MCF 10A (cell line): ENCODE measurements around the gene CAVIN2. TPM values are rescaled to one million over a fixed set of nuclear protein-coding genes. Genes with fewer than 3 reads are reported as not detected.

Experiments
- BruUV-seq: library from RNA; stranded (reverse); fragments of 400-500 nt; replicated peaks from 2 replicates; lab custom pipeline; 2021; lab: Mats Ljungman, UMichigan
- CTCF ChIA-PET: fragments of 300-600 bp; sonication (Branson Sonifier 250); formaldehyde crosslinking; extraction: SDS; loops from one replicate; lab custom pipeline; 2021; ENCODE audit warnings: antibody characterized with exemption, inconsistent platforms; lab: Yijun Ruan, JAX
- POLR2A ChIA-PET: fragments of 300-600, 350-650 bp; sonication (Branson Sonifier 250); formaldehyde crosslinking; extraction: SDS; loops from one replicate; lab custom pipeline; 2020; ENCODE audit warnings: antibody characterized with exemption, inconsistent platforms; lab: Yijun Ruan, JAX
- DNase-seq: peaks from one replicate; pipeline ENCODE4 v3.0.0-alpha.2; 2018; ENCODE audit not compliant: unreplicated experiment
- H3K27ac Mint-ChIP-seq: one replicate; pipeline ENCODE4 v1.8.0; 2022; ENCODE audit warnings: mild to moderate bottlenecking, low read depth, mixed read lengths; ENCODE audit not compliant: unreplicated experiment
- H3K27me3 Mint-ChIP-seq: one replicate; pipeline ENCODE4 v1.8.0; 2022; ENCODE audit warnings: mixed read lengths; ENCODE audit not compliant: insufficient read depth, unreplicated experiment
- H3K36me3 Mint-ChIP-seq: one replicate; pipeline ENCODE4 v1.8.0; 2022; ENCODE audit warnings: mild to moderate bottlenecking, moderate library complexity, mixed read lengths; ENCODE audit not compliant: insufficient read depth, unreplicated experiment
- H3K4me1 Mint-ChIP-seq: one replicate; pipeline ENCODE4 v1.8.0; 2022; ENCODE audit warnings: mixed read lengths; ENCODE audit not compliant: insufficient read depth, unreplicated experiment
- H3K4me3 Mint-ChIP-seq: one replicate; pipeline ENCODE4 v1.8.0; 2022; ENCODE audit warnings: mild to moderate bottlenecking, moderate library complexity, mixed read lengths; ENCODE audit not compliant: unreplicated experiment
- H3K9me3 Mint-ChIP-seq: one replicate; pipeline ENCODE4 v1.8.0; 2022; ENCODE audit warnings: mixed read lengths; ENCODE audit not compliant: unreplicated experiment
- CTCF ChIP-seq: fragments of 200-600 bp; IDR thresholded peaks from one replicate; pipeline ENCODE4 v1.8.0; 2022; ENCODE audit warnings: antibody characterized with exemption, mild to moderate bottlenecking; ENCODE audit not compliant: unreplicated experiment
- intact Hi-C: fragments of 100-400 bp; cut with micrococcal nuclease; formaldehyde crosslinking; loops from 2 replicates; pipeline ENCODE4 v1.14.1; 2022
- total RNA-seq: library from RNA; stranded (reverse); gene quantifications from 2 replicates; pipeline ENCODE4 v1.2.3, GENCODE V29; 2022

CAVIN2 gene
- total RNA-seq, 1 experiment from 2014 or later = 16.4 TPM

GRCh38 chr2:191797500-191797899, 49.4 kb downstream of the CAVIN2 start:
- Mint-ChIP-seq H3K4me1 (no peaks in the 10 kb centered on the region), H3K36me3 (no peaks in the 10 kb centered on the region), H3K4me3 (no peak overlapping the region), H3K27me3 (no peaks in the 10 kb centered on the region), H3K27ac (no peak overlapping the region), H3K9me3 (no peaks in the 10 kb centered on the region)
- ChIA-PET CTCF (interaction anchor here (0.7 to 2.2 kb wide), 3 partner anchors 15 to 244 kb away, joined by 3 to 18 read pairs (median 4); no protein-coding TSS in a partner anchor), POLR2A (no interaction called here)
- DNase-seq = no peak
- no TSS peak for BruUV-seq
- intact Hi-C loops = no loop called here
- TF ChIP-seq CTCF = no peak

GRCh38 chr2:191795715-191796114, 51.2 kb downstream of the CAVIN2 start:
- Mint-ChIP-seq H3K4me1 (no peaks in the 10 kb centered on the region), H3K9me3 (no peaks in the 10 kb centered on the region), H3K27me3 (no peaks in the 10 kb centered on the region), H3K36me3 (no peaks in the 10 kb centered on the region), H3K27ac (no peak overlapping the region), H3K4me3 (no peak overlapping the region)
- ChIA-PET POLR2A (no interaction called here), CTCF (interaction anchor here (0.6 to 2.2 kb wide), 3 partner anchors 13 to 367 kb away, joined by 3 to 18 read pairs (median 5); no protein-coding TSS in a partner anchor)
- intact Hi-C loops = no loop called here
- no TSS peak for BruUV-seq
- no peak for TF ChIP-seq CTCF
- no peak for DNase-seq

DNA sequence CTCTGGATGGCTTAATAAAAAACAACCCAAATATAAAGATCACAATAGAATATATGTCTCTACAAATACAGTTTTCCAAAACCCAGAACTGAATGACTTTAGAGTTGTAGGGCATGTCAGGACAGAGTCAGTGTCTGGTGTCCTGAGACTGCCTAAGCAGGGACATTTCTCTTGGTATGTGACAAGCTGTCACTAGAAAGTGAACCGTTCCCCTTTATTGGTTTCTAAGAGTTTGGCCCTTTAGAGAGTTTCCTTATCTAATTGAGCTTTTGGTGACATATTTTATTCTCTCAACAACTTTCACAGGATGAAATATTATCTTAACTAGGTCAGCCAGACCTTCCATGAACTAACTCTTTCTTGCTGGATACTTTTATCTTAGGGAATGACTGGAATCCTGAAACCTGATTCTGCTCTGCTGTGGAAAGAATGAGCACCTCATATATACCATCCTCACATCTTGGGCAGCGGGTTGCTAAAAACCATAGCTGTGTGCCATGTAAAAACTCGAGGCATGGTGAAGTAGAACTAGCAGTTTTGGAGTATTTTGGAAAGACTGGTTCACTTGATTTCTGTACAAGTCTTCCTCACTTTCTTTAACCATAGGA, 54.8 kb downstream of the CAVIN2 start:
- H3K27me3 Mint-ChIP-seq = no peaks in the 10 kb centered on the region
- no peak for DNase-seq
- no peak overlapping the region for H3K4me3 Mint-ChIP-seq
- no peak for TF ChIP-seq CTCF
- POLR2A ChIA-PET = no interaction called here
- H3K9me3 Mint-ChIP-seq = no peaks in the 10 kb centered on the region
- CTCF ChIA-PET = interaction anchor here (1.5 to 1.8 kb wide), 2 partner anchors 20 to 370 kb away, joined by 4 to 6 read pairs; no protein-coding TSS in a partner anchor
- no peak overlapping the region for H3K27ac Mint-ChIP-seq
- H3K4me1 Mint-ChIP-seq = no peaks in the 10 kb centered on the region
- no peaks in the 10 kb centered on the region for H3K36me3 Mint-ChIP-seq
- intact Hi-C loops = no loop called here
- no TSS peak for BruUV-seq

DNA sequence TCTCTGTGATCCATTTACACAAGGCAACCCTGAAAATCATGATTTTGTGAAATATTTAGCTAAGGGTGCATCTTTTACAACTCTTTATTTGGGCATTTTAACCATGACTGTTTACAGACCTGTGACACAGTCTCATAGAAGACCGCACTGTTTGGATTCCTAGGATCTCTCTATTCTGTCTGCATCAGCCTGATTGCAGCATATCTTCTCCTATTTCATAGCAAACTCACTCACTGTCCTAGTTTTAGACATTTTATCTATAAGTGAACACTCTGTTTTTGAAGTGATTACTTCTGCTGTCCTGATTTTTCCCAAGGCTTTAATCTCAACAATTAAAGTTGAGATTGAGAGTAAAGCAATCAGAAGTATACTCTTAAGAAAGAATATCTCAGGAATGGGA, 56.2 kb downstream of the CAVIN2 start:
- Mint-ChIP-seq H3K27me3 (no peaks in the 10 kb centered on the region), H3K36me3 (no peaks in the 10 kb centered on the region), H3K4me1 (no peaks in the 10 kb centered on the region), H3K27ac (no peak overlapping the region), H3K9me3 (no peaks in the 10 kb centered on the region), H3K4me3 (no peak overlapping the region)
- CTCF ChIA-PET = interaction anchor here (4.8 kb wide), 1 partner anchor 22 kb away, joined by 20 read pairs; no protein-coding TSS in a partner anchor
- BruUV-seq = no TSS peak
- TF ChIP-seq CTCF = no peak
- POLR2A ChIA-PET = no interaction called here
- DNase-seq = no peak
- intact Hi-C loops = no loop called here
